Measurements from ENCODE around the gene RAB38. TPM values are rescaled to one million over a fixed set of nuclear protein-coding genes. Genes with fewer than 3 reads are reported as not detected.
A peak's percentile ranks its signal among the peaks of the same experiment; 100 is the strongest.

Gene RAB38
- total RNA-seq, 1 donor, result 1.2 TPM

- DNase-seq (ENCODE audit: low read depth), result no peak
- TF ChIP-seq CTCF (IDR thresholded peaks at IDR 0.05; ENCODE audit: insufficient read depth, low read length), result no peak
- no peak overlapping the region for H3K4me3 ChIP-seq (ENCODE audit: low read depth, low read length)
Observed at GRCh38 chr11:88164806-88165585, 10.2 kb downstream of the RAB38 start.

- H3K4me3 ChIP-seq (ENCODE audit: low read depth, low read length), result no peak overlapping the region
- TF ChIP-seq CTCF (IDR thresholded peaks at IDR 0.05; ENCODE audit: insufficient read depth, low read length), result no peak
- no peak for DNase-seq (ENCODE audit: low read depth)
Observed at GRCh38 chr11:88164320-88164719, 10.9 kb downstream of the RAB38 start.

- no peak overlapping the region for H3K4me3 ChIP-seq (ENCODE audit: low read depth, low read length)
- DNase-seq (ENCODE audit: low read depth), result peak; percentile 22
- no peak for TF ChIP-seq CTCF (IDR thresholded peaks at IDR 0.05; ENCODE audit: insufficient read depth, low read length)
Observed at GRCh38 chr11:88158081-88158480, 17.2 kb downstream of the RAB38 start.

- no peak for TF ChIP-seq CTCF (IDR thresholded peaks at IDR 0.05; ENCODE audit: insufficient read depth, low read length)
- DNase-seq (ENCODE audit: low read depth), result no peak
Observed at GRCh38 chr11:88157370-88157769, 17.9 kb downstream of the RAB38 start.

GRCh38 chr11:88152381-88152780 is 22.9 kb downstream of the RAB38 start:
- no peak for TF ChIP-seq CTCF (IDR thresholded peaks at IDR 0.05; ENCODE audit: insufficient read depth, low read length)
- H3K4me3 ChIP-seq (ENCODE audit: low read depth, low read length), result no peak overlapping the region
- DNase-seq (ENCODE audit: low read depth), result no peak

More at GRCh38 chr11:88157370-88157769, 17.9 kb downstream of the RAB38 start:
- H3K4me3 ChIP-seq (ENCODE audit: low read depth, low read length), result no peak overlapping the region

DNA sequence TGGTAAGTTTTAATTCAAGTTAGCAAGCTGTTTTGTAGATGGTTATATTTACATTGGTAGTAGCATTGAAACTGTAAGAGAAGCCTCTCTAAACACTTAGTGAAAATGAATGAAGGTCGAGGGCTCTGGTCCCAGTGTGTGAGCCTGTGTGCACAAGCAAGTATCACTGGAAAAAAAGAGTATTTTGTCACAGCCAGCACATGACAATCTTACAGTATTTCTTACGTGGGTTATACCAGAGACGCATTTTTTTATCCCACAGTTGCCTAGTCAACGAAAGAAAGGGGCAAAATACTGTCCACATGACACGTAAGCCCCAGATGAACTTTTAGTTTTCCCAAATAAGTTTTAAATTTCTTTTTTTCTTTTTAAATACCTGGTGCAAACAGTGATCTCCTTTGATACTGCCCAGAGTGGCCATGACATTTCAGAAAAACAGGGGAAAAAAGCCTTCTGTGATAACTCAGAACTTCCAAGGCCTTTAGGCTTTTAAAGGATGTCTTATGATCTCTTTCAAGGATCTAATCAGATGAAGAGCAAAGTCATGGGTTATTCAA is 23.5 kb downstream of the RAB38 start:
- no peak for DNase-seq (ENCODE audit: low read depth)
- no peak overlapping the region for H3K4me3 ChIP-seq (ENCODE audit: low read depth, low read length)
- no peak for TF ChIP-seq CTCF (IDR thresholded peaks at IDR 0.05; ENCODE audit: insufficient read depth, low read length)
